GM21528 (cell line): ENCODE results near the gene ENAM.
"Not testable (repeated sequence)": the region's sequence is repeated elsewhere in the genome, so short reads cannot be mapped to it uniquely, and the experiment has no call there.

Source experiments
- ATAC-seq: cut with Tn5 transposase; IDR thresholded peaks from one replicate; pipeline ENCODE4 v1.9.1; 2021; ENCODE audit warnings: mild to moderate bottlenecking, moderate library complexity; ENCODE audit not compliant: unreplicated experiment, low FRiP score

Gene ENAM

GRCh38 chr4:70674191-70674590, 45.6 kb downstream of the ENAM start:
- no peak for ATAC-seq

GRCh38 chr4:70674731-70675130, 46.2 kb downstream of the ENAM start:
- no peak for ATAC-seq

DNA sequence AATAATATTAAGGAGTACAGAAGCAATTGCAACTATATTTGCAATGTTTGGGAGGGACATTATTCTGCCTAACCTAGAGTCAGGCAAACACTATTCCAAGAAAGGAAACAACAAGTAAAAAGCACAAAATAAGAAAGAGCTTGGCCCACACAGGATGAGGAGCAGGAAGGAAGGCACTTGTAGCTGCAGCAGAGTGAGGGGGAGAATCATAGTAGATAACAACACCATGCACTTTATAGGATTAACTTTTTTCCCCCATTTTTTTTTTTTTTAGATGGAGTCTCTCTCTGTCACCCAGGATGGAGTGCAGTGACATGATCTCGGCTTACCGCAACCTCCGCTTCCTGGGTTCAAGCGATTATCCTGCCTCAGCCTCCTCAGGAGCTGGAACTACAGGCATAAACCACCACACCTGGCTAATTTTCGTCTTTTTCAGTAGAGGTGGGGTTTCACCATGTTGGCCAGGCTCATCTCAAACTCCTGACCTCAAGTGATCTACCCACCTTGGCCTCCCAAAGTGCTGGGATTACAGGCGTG, 48.1 kb downstream of the ENAM start:
- ATAC-seq, result no peak

DNA sequence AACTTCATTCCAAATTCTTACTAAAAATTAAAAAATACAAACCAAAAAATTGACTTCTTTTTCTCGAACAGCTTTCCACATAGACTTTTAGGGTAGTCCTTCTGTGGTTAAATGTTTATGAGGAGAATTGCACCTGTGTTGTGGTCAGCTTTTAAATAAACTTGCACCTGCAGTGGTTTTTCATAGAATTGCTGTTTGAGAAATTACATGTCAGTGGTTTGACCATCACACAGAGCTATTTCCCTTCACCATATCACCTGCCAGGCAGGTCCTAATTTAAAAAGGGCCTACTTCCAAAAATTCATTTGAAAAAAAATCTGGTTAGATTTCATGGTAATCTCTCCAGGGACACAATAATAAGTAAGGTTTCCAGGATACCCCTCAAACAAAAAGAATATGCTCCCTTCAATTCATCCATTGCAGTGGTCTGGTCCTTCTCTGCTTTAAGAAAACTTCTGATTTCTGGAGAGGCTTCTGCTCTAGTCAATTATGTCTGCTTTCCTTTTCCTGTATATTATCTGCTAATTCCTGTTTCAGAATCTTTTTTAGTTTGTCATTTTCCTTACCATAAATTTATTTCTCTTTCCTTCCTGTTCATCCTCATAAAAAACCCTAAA, 49.9 kb downstream of the ENAM start:
- peak; percentile 78 for ATAC-seq

DNA sequence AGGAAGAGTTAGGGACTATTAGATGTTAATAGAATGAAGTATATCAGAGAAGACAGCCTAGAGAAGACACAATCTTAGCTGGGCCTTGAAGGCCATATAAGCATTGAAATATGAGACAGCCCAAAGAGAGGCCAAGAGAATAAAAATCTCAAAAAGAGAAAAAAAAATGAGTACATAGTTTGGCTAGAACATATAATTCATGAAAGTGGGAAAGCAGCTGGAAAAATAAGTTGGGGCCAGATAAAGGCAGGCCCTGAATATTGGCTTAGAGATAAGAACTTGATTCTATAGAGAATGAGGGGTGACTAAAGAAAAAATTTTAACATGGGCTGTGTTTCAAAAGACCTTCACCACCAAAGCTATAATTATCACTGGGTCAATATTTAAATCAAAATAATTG, 52.4 kb downstream of the ENAM start:
- no peak for ATAC-seq

DNA sequence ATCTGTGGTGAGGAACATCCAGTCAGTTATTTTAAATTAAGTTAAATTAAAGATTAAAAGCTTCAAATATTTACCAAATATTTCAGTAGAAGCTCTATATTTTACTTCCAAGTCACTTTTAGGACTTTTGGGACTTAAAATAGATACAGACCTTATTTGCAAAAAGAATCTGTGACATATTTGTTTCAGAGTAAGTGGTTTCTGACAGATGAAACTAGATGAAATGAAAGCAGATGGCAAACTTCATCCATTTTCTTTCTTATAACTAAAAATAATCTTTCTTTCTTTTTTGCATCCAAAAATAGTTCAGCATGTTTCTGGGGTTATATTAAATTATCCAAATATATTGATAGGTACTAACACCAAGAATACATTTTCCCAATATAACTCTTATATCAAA, 53.2 kb downstream of the ENAM start:
- ATAC-seq, result no peak

DNA sequence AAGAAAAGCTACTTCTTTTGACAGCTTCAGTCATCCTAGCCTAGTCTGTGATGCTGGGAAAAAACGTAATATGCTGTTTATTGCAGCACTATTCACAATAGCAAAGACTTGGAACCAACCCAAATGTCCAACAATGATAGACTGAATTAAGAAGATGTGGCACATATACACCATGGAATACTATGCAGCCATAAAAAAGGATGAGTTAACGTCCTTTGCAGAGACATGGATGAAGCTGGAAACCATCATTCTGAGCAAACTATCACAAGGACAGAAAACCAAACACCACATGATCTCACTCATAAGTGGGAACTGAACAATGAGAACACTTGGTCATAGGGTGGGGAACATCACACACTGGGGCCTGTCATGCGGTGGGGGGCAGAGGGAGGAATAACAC, 53.6 kb downstream of the ENAM start:
- ATAC-seq, result not testable (repeated sequence)

DNA sequence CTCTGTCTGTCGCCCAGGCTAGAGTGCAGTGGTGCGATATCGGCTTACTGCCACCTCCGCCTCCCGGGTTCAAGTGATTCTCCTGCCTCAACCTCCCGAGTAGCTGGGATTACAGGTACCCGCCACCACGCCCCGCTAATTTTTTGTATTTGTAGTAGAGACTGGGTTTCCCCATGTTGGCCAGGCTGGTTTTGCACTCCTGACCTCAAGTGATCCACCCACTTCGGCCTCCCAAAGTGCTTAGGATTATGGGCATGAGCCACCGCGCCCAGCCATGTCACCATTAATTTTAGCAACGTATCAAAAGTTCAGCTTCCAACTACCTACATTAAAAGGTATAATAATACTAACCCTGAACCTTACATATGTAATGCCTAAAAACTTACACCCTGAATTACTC, 58.8 kb downstream of the ENAM start:
- no peak for ATAC-seq

- ATAC-seq, result peak; percentile 95
Observed at GRCh38 chr4:70687821-70688794, 59.6 kb downstream of the ENAM start, which contains the start of gene UTP3. Gene UTP3, plus strand, starts transcription at chr4:70688532. Its CDS starts 146 bp downstream, at chr4:70688678.

DNA sequence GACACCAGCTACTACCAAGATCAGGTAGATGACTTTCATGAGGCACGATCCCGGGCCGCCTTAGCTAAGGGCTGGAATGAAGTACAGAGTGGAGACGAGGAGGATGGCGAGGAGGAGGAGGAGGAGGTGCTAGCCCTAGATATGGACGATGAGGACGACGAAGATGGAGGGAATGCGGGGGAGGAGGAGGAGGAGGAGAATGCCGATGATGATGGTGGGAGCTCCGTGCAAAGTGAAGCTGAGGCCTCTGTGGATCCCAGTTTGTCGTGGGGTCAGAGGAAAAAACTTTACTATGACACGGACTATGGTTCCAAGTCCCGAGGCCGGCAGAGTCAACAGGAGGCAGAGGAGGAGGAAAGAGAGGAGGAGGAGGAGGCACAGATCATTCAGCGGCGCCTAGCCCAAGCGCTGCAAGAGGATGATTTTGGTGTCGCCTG, 60.3 kb downstream of the ENAM start:
- ATAC-seq, result no peak

GRCh38 chr4:70691661-70692060, 63.1 kb downstream of the ENAM start:
- no peak for ATAC-seq

GRCh38 chr4:70694633-70695032, 66.1 kb downstream of the ENAM start:
- not testable (repeated sequence) for ATAC-seq
